Measurements from ENCODE around the gene NDUFA5. TPM values are rescaled to one million over a fixed set of nuclear protein-coding genes. Genes with fewer than 3 reads are reported as not detected.
"Not testable (repeated sequence)": the region's sequence is repeated elsewhere in the genome, so short reads cannot be mapped to it uniquely, and the experiment has no call there.

Gene NDUFA5
- total RNA-seq, 1 experiment from 2014 or later = 53.4 TPM

DNA sequence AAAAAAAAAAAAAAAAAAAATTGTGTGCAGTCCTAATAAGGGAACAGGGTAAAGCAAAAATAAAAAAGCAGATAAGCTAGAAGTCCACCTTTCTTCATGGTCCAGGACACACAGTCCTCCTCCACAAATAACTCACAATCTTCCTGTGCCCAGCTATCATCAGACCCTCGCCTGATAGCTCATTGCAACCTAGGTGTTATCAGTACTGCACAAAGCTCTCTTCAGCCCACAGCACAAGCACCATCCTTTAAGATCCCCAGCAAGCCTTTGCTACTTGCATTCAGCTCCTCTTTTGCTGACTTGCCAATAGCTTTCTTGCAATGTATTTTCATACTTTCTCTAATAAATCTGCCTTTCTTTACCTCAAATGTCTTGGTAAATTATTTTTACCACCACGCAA, 5.0 kb downstream of the NDUFA5 start:
- no peak for TF ChIP-seq TCF7L2 (IDR thresholded peaks at IDR 0.05; ENCODE audit: low read depth, low read length)
- no peak overlapping the region for H3K4me3 ChIP-seq (ENCODE audit: low read depth in 2 of 2, low read length in 2 of 2)
- no peaks in the 10 kb centered on the region for H3K9me3 ChIP-seq (ENCODE audit: control insufficient read depth, insufficient read depth, low read depth, low read length)
- DNase-seq (ENCODE audit: low read depth, low spot score) (no peak), ATAC-seq (no peak)
- ChIA-PET CTCF (no interaction called here), POLR2A (no interaction called here)
- intact Hi-C loops (cut with micrococcal nuclease; ENCODE audit: unreplicated experiment) = no loop called here
- no peak overlapping the region for H3K27ac ChIP-seq (ENCODE audit: low read length)
- H3K27me3 ChIP-seq (ENCODE audit: control insufficient read depth, insufficient read depth, low read length) = no peaks in the 10 kb centered on the region
- no TSS peak for BruUV-seq (replicated peaks)
- H3K36me3 ChIP-seq (ENCODE audit: control insufficient read depth, insufficient read depth, low read length) = peaks cover 13% of the 10 kb centered on the region
- in situ Hi-C loops (cut with HindIII; ENCODE audit: low pct_unique_long_range_greater_than_20kb, low sequenced_read_pairs) = no loop called here
- peaks cover 9% of the 10 kb centered on the region for H3K4me1 ChIP-seq (ENCODE audit: control insufficient read depth, insufficient read depth, low read length)

DNA sequence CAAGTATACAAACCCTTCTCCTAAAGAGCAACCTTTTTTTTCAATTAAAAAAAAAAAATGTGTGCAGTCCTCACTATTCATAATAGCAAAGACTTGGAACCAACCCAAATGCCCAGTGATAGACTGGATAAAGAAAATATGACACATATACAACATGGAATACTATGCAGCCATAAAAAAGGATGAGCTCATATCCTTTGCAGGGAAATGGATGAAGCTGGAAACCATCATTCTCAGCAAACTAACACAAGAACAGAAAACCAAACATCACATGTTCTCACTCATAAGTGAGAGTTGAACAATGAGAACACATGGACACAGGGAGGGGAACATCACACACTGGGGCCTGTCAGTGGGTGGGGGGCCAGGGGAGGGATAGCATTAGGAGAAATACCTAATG, 5.5 kb downstream of the NDUFA5 start:
- H3K4me1 ChIP-seq (ENCODE audit: control insufficient read depth, insufficient read depth, low read length); H3K4me3 ChIP-seq (ENCODE audit: low read depth in 2 of 2, low read length in 2 of 2); H3K9me3 ChIP-seq (ENCODE audit: control insufficient read depth, insufficient read depth, low read depth, low read length); BruUV-seq (replicated peaks); in situ Hi-C loops (cut with HindIII; ENCODE audit: low pct_unique_long_range_greater_than_20kb, low sequenced_read_pairs); ATAC-seq; H3K27ac ChIP-seq (ENCODE audit: low read length); CTCF ChIA-PET; intact Hi-C loops (cut with micrococcal nuclease; ENCODE audit: unreplicated experiment); DNase-seq (ENCODE audit: low read depth, low spot score); H3K36me3 ChIP-seq (ENCODE audit: control insufficient read depth, insufficient read depth, low read length); POLR2A ChIA-PET; H3K27me3 ChIP-seq (ENCODE audit: control insufficient read depth, insufficient read depth, low read length): not testable (repeated sequence)

DNA sequence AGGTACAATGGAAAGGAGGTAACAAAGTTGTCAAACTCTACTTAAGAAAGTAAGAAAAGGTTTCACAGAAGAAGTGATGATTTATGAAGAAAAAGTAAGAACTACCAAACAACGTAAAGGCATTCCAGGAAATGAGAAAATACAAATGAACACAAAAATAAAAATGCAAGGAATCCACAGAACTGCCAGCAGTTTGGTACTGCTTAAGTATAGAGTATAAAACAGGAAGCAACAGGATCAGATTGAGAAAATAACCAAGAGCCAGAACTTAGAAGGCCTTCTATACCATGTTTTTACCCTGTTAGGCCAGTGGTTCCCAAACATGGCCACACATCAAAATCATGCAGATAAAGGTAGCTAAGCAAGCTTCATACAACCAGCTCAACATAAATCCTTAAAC, 9.2 kb downstream of the NDUFA5 start:
- ATAC-seq = no peak
- CTCF ChIA-PET = no interaction called here
- no peak for DNase-seq (ENCODE audit: low read depth, low spot score)
- Histone ChIP-seq H3K4me3 (ENCODE audit: low read depth in 2 of 2, low read length in 2 of 2) (no peak overlapping the region), H3K9me3 (ENCODE audit: control insufficient read depth, insufficient read depth, low read depth, low read length) (no peaks in the 10 kb centered on the region), H3K27me3 (ENCODE audit: control insufficient read depth, insufficient read depth, low read length) (no peaks in the 10 kb centered on the region), H3K36me3 (ENCODE audit: control insufficient read depth, insufficient read depth, low read length) (peaks cover 5% of the 10 kb centered on the region), H3K4me1 (ENCODE audit: control insufficient read depth, insufficient read depth, low read length) (no peaks in the 10 kb centered on the region), H3K27ac (ENCODE audit: low read length) (no peak overlapping the region)
- POLR2A ChIA-PET = no interaction called here
- BruUV-seq (replicated peaks) = no TSS peak
- TF ChIP-seq TCF7L2 (IDR thresholded peaks at IDR 0.05; ENCODE audit: low read depth, low read length) = no peak
- TF ChIP-seq POLR2AphosphoS5 (IDR thresholded peaks at IDR 0.05; ENCODE audit: low read depth, low read length) = no peak
- TF ChIP-seq, protein P1, sequence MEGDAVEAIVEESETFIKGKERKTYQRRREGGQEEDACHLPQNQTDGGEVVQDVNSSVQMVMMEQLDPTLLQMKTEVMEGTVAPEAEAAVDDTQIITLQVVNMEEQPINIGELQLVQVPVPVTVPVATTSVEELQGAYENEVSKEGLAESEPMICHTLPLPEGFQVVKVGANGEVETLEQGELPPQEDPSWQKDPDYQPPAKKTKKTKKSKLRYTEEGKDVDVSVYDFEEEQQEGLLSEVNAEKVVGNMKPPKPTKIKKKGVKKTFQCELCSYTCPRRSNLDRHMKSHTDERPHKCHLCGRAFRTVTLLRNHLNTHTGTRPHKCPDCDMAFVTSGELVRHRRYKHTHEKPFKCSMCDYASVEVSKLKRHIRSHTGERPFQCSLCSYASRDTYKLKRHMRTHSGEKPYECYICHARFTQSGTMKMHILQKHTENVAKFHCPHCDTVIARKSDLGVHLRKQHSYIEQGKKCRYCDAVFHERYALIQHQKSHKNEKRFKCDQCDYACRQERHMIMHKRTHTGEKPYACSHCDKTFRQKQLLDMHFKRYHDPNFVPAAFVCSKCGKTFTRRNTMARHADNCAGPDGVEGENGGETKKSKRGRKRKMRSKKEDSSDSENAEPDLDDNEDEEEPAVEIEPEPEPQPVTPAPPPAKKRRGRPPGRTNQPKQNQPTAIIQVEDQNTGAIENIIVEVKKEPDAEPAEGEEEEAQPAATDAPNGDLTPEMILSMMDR (IDR thresholded peaks at IDR 0.05) = no peak
- no peak for TF ChIP-seq SIN3A (IDR thresholded peaks at IDR 0.05; ENCODE audit: borderline replicate concordance, insufficient read depth, low read depth, low read length)
- TF ChIP-seq, protein P2, sequence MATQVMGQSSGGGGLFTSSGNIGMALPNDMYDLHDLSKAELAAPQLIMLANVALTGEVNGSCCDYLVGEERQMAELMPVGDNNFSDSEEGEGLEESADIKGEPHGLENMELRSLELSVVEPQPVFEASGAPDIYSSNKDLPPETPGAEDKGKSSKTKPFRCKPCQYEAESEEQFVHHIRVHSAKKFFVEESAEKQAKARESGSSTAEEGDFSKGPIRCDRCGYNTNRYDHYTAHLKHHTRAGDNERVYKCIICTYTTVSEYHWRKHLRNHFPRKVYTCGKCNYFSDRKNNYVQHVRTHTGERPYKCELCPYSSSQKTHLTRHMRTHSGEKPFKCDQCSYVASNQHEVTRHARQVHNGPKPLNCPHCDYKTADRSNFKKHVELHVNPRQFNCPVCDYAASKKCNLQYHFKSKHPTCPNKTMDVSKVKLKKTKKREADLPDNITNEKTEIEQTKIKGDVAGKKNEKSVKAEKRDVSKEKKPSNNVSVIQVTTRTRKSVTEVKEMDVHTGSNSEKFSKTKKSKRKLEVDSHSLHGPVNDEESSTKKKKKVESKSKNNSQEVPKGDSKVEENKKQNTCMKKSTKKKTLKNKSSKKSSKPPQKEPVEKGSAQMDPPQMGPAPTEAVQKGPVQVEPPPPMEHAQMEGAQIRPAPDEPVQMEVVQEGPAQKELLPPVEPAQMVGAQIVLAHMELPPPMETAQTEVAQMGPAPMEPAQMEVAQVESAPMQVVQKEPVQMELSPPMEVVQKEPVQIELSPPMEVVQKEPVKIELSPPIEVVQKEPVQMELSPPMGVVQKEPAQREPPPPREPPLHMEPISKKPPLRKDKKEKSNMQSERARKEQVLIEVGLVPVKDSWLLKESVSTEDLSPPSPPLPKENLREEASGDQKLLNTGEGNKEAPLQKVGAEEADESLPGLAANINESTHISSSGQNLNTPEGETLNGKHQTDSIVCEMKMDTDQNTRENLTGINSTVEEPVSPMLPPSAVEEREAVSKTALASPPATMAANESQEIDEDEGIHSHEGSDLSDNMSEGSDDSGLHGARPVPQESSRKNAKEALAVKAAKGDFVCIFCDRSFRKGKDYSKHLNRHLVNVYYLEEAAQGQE (IDR thresholded peaks at IDR 0.05; ENCODE audit: insufficient read depth in 1 of 2, low read depth in 2 of 2, low read length in 1 of 2) = no peak
- intact Hi-C loops (cut with micrococcal nuclease; ENCODE audit: unreplicated experiment) (no loop called here), in situ Hi-C loops (cut with HindIII; ENCODE audit: low pct_unique_long_range_greater_than_20kb, low sequenced_read_pairs) (no loop called here)

Measured in Panc1 (cell line).